C4-2B (cell line): ENCODE data around the gene PRKCH.

Experiments
- CTCF ChIP-seq: fragments of 450-650 bp; conservative IDR thresholded peaks from 2 replicates; pipeline ENCODE4 v1.5.1; 2017; ENCODE audit warnings: mild to moderate bottlenecking
- ZFX ChIP-seq: fragments of 450-650 bp; IDR thresholded peaks from 2 replicates; pipeline ENCODE4 v1.6.1; 2017

DNA sequence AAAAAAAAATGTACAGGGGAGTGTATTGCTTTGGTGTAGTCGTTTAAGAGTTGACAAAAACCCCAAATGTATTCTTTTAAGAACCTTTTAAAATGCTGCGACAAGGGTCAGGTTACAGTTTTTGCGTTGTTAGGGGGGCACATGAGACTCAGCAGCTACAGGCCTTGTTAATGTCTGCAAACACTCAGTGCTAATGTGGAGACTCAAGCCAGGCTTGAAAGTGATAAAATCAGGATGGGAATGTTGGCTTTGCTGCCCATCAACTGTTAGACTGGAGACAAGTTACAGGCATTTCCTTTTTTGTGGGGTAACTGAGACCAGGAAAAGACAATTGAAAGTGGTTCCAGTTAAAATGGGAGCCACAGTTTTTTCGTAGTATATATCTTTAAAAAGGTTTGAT, 84.8 kb downstream of the PRKCH start:
- no peak for TF ChIP-seq CTCF
- TF ChIP-seq ZFX = no peak
